Dermis blood vessel endothelial cell (primary cell): ENCODE data around the gene CTSL. TPM values are rescaled to one million over a fixed set of nuclear protein-coding genes. Genes with fewer than 3 reads are reported as not detected.

Source experiments
- DNase-seq: peaks from one replicate; pipeline ENCODE4 v3.0.0; 2010
- total RNA-seq: library from RNA; depleted of rRNA; stranded (reverse); fragments of >200 nt; gene quantifications from 2 replicates; pipeline ENCODE4 v1.2.3, GENCODE V29; 2014

The CTSL gene
- total RNA-seq, 1 donor from 2014 or later, result 335 TPM

DNA sequence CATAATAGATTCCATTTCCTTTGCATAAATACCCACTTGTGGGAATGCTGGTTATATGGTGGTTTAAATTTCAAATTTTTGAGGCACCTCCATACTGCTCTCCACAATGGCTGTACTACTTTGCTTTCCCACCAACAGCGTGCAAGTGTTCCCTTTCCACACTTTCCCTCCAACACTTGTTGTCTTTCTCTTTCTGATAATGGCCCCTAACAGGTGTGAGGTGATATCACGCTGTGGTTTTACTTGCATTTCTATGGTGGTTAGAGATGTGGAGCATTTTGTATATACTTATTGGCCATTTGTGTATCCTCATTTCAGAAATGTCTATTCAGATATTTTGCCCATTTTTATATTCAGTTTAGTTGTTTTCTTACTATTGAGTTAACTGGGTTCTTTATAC lies 34.6 kb downstream of the CTSL start:
- DNase-seq, result no peak

DNA sequence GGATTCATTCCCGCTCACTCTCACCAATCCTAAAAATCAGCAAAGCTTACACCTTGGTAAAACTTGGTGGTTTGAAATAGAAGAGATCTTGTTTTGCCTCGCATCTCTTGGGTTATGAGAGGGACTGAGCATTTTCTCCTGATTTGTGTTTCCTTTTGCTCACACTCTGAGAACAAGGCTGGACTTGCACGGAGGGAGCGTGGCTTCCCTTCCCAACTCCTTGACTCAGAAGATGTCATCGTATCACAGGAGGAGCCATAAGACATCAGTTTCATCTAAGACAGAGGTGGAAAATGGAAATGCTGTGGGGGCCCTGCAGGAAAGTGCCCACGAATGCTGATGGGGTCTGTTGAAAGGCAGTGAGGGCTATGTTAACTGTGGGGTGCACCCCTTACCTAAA lies 37.4 kb downstream of the CTSL start:
- DNase-seq, result no peak

DNA sequence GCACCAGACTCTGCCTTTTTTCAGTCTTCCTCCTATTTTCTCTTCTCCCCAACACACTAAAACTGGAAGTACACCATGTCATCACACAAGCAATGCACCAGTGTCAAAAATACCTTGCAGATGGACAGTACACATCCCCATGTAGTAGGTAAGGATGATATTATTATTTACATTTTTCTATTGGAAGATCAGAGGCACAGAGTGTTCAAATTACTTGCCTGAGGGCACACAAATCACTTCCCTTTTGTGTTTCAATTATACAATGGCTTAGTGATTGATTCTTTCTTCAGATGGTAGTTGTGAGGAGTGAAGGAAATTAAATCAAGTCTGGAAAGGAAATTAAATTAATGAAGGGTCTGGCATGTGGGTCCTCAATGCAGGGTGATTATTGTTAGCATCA lies 39.6 kb downstream of the CTSL start:
- no peak for DNase-seq

DNA sequence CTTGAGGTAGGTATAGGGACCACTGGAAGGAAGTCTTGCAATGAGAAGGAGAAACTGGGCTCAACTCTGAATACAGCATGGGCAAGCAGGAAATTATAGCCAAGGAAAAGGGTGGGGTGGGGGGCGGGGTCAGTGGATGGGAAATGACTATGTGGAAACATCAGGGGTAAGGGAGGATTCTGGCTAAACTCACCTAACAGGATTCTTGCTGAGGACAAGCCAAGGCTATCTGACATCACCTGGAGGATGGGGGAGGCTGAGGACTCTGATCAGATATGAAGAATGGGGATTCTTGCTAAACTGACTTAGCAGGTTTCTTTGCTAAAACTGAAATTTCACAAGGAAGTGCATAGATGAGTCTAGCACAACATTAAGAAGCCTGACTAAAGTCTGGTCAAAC lies 40.8 kb downstream of the CTSL start:
- no peak for DNase-seq

DNA sequence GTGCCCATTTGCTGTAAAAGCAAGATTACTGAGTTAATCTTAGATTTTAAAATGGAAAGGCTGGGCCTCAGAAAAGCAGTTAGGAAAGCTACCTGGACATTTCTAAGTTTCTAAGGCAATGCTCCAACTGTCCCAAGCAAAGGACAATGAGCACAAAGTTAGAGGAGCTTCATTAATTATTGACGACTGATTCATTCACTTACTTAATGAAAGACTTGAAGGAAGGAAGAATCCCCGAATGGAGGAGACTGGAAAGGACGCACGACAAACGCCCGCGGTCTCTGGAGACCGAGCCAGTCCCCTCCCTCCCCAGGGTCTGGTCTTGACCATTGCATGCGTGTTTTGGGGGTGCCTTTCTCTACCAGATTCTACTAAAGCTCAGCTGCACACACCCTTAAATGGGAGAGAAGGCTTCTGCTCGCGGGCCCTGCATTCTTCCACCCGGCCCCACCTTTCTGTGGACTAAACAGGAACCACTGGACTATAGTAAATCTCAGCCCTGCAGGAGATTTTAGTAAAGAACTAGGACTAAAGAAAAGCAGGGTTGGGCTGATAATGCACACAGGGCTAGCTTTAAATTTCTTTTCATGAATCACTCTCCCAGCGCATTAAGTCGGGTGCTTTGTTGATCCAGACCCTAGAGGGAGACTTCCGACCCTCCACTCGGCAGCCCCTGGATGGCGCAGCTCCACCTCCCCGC lies 44.8 kb downstream of the CTSL start:
- DNase-seq, result no peak

DNA sequence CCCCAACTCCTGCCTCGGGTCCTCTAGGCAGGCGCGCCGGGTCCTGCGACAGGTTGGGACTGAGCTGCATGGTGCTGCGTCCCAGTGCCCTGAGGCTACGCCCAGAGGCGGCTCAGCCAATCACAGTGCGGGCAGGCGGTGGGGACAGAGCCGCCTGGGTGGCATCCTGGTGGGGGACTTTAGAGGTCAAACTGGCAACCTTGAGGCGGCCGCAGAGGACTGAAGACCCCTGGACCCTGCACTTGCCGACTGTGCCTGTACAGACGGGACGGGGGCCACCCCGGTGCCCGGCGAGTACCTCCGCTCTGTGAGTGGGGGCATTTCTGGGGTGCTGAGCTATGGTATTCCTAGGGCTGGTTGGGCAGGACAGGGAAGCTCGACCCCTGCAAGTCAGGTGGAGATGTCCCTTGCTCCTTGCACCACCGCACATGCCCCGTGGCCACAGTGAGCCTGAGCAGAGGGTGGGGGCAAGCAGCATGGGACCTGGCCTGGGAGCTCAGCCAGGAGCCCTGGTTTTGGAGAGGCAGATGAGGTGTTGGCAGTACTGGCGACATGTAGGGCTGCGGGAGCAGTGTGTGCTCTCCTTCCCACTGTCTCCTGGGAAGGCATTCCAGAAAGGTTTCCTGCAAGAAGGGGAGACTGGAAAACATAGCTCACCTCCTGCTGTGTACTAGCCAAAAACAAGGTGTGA lies 45.5 kb downstream of the CTSL start:
- DNase-seq, result no peak

DNA sequence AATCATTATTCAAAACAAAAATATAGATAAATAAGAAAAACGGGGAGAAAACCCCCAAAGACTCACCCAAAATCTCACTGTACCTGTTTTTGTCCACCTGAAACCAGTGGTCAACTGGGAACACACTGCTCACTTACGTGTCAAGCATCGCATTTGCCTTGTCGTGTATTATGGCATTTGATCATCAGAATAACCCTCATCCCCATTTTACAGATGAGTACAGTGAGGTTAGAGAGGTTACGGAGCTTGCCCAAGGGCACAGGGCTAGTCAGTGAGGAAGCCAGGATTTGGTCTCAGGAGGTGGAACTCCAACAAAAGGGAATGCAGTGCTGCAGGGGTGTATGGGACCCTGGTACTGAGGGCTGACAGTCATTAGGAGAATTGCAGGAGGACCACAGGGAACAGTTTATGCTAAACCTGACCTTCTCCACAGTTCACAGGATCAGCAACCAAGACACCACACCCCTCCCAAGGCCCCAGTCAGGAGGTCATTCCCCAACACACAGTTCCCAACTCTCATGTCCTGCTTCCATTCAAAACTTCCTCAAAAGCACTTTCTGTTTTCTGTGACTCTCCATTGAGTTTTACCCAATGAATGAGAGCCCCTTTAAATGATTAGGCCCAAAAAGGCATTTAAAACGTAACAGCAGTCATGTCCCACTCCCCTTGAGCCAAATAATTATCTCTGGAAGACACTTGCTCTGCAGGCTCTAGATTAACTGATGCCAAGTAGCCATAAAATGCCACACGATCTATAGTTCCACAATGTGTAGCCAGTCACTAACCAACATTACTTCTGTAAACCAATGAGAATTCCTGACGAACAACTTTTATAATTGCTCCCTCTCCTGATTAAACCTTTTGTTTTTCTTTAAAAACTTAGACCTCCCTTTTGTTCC lies 50.8 kb downstream of the CTSL start:
- no peak for DNase-seq

DNA sequence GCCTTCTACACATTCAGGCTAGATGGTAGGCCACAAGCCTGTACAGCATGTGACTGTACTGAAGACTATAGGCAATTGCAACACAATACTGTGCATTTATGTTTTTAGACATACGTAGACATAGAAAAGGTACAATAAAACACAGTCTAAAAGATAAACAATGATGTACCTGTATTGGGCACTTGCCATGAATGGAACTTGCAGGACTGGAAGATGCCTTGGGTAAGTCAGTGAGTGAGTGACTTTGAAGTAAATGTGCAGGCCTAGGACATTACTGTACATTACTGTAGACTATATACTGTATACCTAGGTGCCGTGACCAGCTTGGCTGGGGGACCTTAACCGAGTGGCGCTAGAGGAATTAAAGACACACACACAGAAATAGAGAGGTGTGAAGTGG lies 53.1 kb downstream of the CTSL start:
- no peak for DNase-seq

Other genes starting within 250 kb of the CTSL start
- gene DAPK1, start 228.3 kb upstream of the CTSL start, total RNA-seq, result 51.6 and 55.0 TPM in 2 replicates
- not detected in 2 replicates for gene SPATA31E1, start 156.8 kb downstream of the CTSL start, total RNA-seq
- not detected in 2 replicates for gene SPATA31C1, start 191.8 kb downstream of the CTSL start, total RNA-seq
- gene CDK20, start 248.4 kb downstream of the CTSL start, total RNA-seq, result 0.85 and 0.98 TPM in 2 replicates